Measurements from ENCODE around the gene NBL1.

Gene NBL1

DNA sequence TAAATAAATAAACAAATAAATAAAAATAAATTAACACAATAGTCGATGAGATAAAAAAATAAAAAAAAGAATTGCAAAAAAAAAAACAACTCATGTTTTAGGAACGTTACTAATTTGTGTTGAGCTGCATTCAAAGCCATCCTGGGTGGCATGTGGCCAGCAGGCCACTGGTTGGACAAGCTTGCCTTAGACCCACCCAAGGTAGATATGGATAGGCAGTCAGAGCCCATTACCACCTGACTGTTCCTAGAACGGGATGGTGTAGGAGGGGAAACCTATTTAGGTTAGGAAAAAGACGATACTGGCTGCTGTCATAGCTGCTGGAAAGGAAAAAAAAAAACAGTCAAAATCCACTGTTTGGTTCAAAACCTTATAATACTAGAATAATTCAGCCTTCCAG lies 61.4 kb downstream of the NBL1 start:
- TF ChIP-seq, protein P1, sequence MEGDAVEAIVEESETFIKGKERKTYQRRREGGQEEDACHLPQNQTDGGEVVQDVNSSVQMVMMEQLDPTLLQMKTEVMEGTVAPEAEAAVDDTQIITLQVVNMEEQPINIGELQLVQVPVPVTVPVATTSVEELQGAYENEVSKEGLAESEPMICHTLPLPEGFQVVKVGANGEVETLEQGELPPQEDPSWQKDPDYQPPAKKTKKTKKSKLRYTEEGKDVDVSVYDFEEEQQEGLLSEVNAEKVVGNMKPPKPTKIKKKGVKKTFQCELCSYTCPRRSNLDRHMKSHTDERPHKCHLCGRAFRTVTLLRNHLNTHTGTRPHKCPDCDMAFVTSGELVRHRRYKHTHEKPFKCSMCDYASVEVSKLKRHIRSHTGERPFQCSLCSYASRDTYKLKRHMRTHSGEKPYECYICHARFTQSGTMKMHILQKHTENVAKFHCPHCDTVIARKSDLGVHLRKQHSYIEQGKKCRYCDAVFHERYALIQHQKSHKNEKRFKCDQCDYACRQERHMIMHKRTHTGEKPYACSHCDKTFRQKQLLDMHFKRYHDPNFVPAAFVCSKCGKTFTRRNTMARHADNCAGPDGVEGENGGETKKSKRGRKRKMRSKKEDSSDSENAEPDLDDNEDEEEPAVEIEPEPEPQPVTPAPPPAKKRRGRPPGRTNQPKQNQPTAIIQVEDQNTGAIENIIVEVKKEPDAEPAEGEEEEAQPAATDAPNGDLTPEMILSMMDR (IDR thresholded peaks at IDR 0.05; ENCODE audit: insufficient read depth, low read depth, low read length, missing control alignments): no peak
- H3K4me3 ChIP-seq (ENCODE audit: low read length): no peak overlapping the region
- DNase-seq (ENCODE audit: low read depth): no peak

DNA sequence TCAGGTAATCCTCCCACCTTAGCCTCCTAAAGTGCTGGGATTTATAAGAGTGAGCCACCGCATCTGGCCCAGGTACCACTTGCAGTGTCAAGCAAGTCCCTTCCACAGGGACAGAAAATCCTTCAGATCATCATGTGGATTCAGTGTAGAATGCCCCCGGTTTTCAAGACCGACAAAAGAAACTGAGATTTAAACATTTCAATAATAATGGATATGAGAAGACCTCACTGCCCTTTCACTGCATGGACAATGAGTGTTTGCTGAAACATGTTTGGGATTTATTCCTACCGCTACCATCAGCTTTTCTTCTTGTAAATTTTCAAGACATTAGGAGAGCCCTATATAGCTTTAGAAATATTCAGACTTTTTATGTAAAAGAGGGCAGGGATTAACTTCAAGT lies 62.0 kb downstream of the NBL1 start:
- DNase-seq (ENCODE audit: low read depth): no peak
- TF ChIP-seq, protein P1 (IDR thresholded peaks at IDR 0.05; ENCODE audit: insufficient read depth, low read depth, low read length, missing control alignments): no peak
- H3K4me3 ChIP-seq (ENCODE audit: low read length): no peak overlapping the region
